Measurements from ENCODE around the gene COL28A1.

DNA sequence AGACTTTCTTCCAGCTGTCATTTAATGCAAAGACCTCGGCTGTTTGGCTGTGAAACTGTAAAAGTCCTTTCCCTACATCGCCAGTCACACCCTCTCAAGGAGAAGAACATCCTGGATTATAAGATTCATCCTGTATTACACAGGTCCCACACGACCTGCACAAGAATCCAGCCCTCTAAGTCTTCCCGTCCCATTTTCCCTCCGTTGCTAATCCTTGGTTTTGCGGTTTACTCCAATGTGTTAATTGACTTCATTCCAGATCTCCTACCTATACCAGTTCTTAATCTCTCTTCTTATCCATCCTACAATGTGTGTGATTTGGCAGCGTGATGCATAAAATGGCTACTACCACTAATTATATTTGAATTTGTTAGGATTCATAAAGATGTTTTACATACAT, 110.4 kb downstream of the COL28A1 start:
- TF ChIP-seq, protein P1, sequence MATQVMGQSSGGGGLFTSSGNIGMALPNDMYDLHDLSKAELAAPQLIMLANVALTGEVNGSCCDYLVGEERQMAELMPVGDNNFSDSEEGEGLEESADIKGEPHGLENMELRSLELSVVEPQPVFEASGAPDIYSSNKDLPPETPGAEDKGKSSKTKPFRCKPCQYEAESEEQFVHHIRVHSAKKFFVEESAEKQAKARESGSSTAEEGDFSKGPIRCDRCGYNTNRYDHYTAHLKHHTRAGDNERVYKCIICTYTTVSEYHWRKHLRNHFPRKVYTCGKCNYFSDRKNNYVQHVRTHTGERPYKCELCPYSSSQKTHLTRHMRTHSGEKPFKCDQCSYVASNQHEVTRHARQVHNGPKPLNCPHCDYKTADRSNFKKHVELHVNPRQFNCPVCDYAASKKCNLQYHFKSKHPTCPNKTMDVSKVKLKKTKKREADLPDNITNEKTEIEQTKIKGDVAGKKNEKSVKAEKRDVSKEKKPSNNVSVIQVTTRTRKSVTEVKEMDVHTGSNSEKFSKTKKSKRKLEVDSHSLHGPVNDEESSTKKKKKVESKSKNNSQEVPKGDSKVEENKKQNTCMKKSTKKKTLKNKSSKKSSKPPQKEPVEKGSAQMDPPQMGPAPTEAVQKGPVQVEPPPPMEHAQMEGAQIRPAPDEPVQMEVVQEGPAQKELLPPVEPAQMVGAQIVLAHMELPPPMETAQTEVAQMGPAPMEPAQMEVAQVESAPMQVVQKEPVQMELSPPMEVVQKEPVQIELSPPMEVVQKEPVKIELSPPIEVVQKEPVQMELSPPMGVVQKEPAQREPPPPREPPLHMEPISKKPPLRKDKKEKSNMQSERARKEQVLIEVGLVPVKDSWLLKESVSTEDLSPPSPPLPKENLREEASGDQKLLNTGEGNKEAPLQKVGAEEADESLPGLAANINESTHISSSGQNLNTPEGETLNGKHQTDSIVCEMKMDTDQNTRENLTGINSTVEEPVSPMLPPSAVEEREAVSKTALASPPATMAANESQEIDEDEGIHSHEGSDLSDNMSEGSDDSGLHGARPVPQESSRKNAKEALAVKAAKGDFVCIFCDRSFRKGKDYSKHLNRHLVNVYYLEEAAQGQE (IDR thresholded peaks at IDR 0.05; ENCODE audit: insufficient read depth in 1 of 2, low read depth in 2 of 2, low read length in 2 of 2): no peak
- TF ChIP-seq POLR2AphosphoS5 (IDR thresholded peaks at IDR 0.05; ENCODE audit: low read depth, low read length) (no peak), TAF1 (IDR thresholded peaks at IDR 0.05; ENCODE audit: borderline replicate concordance, insufficient read depth, low read length) (no peak), SIN3A (IDR thresholded peaks at IDR 0.05; ENCODE audit: borderline replicate concordance, insufficient read depth, low read length) (no peak), FOXP2 (optimal IDR thresholded peaks at IDR 0.05; ENCODE audit: borderline replicate concordance, extremely low read depth, extremely low read length, insufficient read depth) (no peak)

Measured in PFSK-1 (cell line).